GM18873 (cell line): ENCODE results near the gene FXYD2.

Experiments
- ATAC-seq: cut with Tn5 transposase; IDR thresholded peaks from one replicate; pipeline ENCODE4 v1.9.1; 2021; ENCODE audit warnings: mild to moderate bottlenecking, moderate library complexity, moderate number of reproducible peaks; ENCODE audit not compliant: unreplicated experiment, low FRiP score

Gene FXYD2

GRCh38 chr11:117859061-117859460 is 34.5 kb upstream of the FXYD2 start:
- no peak for ATAC-seq

DNA sequence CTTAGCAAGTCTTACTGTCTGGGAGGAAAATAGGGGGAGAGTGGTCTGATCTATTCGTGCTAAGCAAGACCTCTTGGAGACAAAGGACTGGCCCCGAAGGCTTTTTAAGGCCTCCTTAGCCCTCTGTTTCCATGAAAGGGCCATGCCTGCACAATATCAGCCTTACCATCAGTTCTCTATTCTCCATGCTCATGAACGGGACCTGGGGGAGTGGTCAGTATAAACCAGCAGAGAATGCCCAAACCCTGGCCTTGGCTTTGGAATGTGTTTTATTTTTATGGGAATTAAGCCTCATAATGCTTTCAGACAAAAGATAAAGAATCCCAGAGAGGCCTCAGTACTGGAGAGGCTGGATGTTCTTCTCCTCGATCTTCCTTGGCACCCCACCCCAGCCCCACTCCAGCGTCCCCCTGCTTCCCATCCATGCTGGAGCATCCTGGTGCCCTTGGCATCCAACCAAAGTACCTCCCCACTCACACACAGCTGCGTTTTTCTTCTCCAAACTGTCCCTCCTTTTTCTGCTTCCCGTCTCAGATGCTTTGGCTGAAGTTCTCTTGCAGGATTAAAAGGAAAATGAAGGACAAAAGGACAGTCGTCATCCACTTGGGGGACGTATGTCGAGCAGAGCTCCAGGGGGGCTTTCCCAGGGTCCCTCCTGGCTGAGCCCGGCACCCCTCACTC is 33.3 kb upstream of the FXYD2 start:
- ATAC-seq, result no peak

- no peak for ATAC-seq
Measured at GRCh38 chr11:117855912-117856651, 31.5 kb upstream of the FXYD2 start.

- no peak for ATAC-seq
Measured at GRCh38 chr11:117855186-117855845, 30.8 kb upstream of the FXYD2 start.

- no peak for ATAC-seq
Measured at GRCh38 chr11:117852309-117852708, 27.8 kb upstream of the FXYD2 start.

- no peak for ATAC-seq
Measured at GRCh38 chr11:117851852-117852251, 27.3 kb upstream of the FXYD2 start.

DNA sequence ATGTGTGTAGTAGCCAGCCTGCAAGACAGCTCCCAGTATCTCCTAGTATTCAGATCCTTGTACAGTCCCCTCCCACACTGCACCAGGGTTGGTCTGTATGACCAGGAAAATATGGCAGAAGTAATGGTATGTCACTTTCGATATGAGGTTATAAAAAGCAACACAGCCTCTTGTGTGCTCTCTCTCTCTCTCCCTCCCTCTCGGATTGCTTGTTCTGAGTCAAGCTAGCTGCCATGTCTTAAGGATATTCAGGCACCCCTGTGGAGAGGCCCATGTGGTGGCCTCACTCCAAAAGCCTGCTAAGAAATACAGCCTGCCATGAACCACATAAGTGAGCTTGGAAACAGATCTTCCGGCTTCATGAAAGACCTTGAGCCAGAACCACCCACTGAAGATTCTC is 26.6 kb upstream of the FXYD2 start:
- ATAC-seq, result no peak

- no peak for ATAC-seq
Measured at GRCh38 chr11:117849781-117850414, 25.4 kb upstream of the FXYD2 start.

- no peak for ATAC-seq
Measured at GRCh38 chr11:117843666-117844484, 19.3 kb upstream of the FXYD2 start.

DNA sequence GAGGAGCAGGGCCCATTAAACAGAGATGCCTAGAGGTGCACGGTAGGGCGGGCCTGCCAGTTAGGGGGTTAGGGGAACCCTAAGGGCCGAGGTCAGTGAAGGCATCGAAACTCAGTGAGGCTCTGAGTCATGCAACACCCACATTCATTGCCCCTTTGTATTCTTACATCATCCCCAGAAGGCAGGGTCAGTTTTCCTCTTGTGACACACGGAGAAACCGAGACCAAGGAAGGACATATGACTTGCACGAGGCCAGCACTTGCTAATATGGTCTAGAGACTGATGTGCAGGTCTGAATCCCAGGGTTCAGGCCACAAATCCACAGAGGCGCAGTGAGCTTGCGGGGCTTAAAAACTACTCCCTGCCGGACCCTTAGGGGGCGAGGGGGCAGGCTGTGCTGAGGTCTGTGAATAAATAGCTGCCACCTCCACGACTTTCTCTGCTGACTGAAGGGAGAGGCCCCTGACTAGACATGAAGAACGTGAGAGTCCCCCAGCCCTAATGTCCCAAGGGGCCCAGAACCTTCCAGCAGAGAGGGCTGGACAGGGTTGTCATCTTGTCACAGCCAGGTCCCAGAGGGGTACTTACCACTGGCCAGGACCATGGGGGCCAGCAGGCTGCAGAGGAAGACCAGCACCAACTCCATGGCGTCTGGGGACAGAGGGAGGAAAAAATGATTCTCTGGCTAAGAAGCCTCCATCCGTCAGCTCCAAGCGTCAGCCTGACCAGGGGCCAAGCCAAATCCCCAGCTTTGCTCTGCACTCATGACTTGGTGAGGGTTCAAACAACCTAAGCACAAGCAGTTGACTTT is 17.8 kb upstream of the FXYD2 start:
- ATAC-seq, result no peak

- ATAC-seq, result no peak
Measured at GRCh38 chr11:117841551-117842031, 17.0 kb upstream of the FXYD2 start.

DNA sequence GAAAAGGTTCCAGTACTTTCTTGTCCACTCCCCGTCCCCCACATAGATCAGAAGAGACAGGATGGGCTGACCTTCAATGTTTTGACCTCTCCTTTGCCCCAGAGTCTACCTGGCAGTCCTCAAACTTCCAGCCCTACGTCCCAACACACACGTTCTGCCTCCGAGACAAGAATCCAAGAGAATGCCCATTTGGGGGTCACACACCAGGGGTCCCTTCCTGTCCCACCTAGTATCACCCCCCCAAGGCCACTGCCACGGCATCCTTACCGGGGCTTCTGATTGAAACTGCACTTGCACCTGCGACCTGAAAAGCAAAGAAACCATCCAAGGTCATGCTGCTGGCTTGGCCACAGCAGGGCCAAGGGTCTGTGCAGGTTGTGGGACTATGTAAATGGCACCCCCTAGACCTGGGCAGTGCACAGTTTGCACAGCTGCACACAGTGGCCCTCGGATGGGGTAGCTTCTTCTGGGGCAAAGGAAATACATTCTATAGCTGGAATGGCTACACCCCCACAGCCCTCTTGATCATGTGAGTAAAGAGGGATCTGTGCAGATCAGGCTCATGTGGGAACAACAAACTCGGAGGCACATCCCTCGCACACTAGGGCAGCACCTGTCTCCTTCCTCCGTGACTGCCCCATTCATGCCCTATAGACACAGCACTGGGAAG is 16.5 kb upstream of the FXYD2 start:
- no peak for ATAC-seq

DNA sequence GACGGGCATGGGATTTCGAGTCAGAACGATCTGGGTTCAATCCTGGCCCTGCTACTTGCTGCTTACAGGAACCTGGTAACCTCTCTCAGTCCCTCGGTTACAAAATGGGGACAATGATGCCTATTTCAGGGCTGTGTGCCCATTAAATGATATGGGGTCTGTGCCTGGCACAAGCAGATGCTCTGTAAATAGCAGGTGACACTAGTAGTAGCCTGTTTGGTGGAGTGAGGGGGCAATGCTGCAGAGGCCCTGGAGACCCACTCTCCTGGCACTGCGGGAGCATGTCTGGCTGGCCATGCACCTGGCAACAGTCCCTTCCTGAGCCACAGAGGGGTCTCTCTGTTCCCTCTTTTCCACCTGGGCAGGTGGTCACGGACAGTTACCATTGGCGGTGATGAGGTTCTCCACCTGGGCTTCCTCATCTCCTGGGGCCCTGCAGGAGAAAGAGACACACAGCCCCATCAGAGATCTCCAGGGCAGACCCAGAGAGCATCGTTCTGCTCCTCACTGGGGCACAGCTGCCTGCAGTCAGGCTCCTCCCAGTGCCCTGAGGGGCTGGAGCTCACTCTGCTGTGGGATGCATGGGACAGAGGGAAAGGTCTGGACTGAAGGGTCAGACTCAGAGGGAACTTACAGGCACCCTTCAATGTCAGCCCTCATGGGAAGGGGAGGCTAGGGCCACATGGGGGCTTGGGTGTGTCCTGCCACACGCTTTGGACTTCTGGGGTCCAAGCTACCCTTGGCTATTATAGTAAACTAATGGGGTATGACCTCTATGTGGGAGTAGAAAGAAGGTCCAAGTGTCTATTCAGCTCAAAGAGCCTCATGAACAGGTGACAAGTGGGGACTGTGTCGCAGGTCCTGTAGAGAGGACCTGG is 15.6 kb upstream of the FXYD2 start:
- ATAC-seq, result no peak

DNA sequence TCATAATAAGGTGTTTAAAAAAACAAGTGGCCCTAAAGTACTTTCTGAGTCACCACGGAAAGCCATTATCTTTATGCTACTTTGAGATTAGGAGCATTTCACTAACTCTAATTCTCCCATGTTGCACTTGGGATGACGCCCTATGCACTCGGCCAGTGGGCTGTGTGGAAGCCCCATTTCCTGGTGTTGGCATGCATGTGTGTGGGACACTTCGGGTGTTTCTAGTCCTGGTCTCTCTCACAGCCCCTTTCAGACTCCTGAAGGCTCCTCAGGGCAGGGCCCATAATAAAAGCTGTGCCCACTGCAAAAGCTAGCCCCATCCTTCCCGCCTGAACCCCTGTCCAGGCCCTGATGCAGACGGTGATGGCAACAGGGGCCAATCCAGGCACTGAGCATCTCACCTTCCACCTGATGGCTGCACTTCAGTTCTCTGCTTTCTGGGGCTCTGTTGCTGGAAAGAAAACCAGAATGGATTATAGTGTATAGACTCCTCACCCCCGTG is 14.9 kb upstream of the FXYD2 start:
- ATAC-seq, result no peak

- no peak for ATAC-seq
Measured at GRCh38 chr11:117838901-117839300, 14.4 kb upstream of the FXYD2 start.

GRCh38 chr11:117837791-117838190 is 13.2 kb upstream of the FXYD2 start:
- ATAC-seq, result no peak

DNA sequence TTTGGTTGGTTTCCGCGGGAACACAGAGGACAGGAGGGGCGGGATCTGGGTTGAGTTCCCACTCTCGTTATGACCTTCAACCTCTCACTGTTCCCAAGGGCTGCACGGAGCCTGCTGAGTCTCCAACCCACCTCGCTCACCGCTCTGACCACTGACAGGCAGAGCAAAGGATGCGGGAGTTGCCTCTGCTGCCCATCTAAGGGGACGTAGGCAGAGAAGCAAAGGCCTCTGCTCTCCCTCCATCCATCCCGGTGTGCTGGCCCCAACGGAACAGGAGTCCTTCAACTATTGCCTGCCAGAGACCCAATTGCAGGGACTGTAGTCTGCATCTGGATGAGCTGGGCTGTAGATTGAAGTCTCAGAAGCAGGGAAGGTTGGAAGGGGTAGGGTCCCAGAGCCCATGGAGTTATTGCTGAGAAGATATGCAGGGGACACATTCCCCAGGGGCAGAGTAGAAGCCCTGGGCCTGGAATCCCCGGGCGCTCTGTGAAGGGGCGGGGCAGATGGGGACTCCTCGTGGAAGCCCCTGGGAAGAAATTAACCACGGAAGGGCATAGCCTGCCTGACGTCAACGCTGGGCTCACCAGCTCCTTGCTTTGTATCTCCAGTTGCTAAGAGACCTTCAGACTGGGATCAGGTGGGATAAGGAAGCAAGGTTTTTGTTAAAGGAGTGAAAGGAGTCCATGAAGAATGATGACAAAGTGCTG is 12.7 kb upstream of the FXYD2 start:
- ATAC-seq, result no peak
